K562 (cell line): Measurements from ENCODE around the gene MERTK. TPM values are rescaled to one million over a fixed set of nuclear protein-coding genes. Genes with fewer than 3 reads are reported as not detected.

Experiments used
- ATAC-seq: fragments of 200-7000 bp; cut with Tn5 transposase; 3 replicates; pipeline ENCODE4 v1.9.1; 2020; ENCODE audit warnings: moderate library complexity
- BruUV-seq: library from RNA; stranded (reverse); fragments of 400-500 nt; replicated peaks from 2 replicates; lab custom pipeline; 2021; lab: Mats Ljungman, UMichigan
- CTCF ChIA-PET: fragments of 300-600 bp; formaldehyde crosslinking; extraction: SDS; loops from one replicate; lab custom pipeline; 2021; ENCODE audit warnings: low intra/inter-chr PET ratio; lab: Yijun Ruan, JAX
- POLR2A ChIA-PET: fragments of 300-600, 350-650 bp; sonication (Branson Sonifier 250); formaldehyde crosslinking; extraction: SDS; loops from one replicate; lab custom pipeline; 2021; ENCODE audit warnings: antibody characterized with exemption, inconsistent platforms; lab: Yijun Ruan, JAX
- DNase-seq, 4 experiments: peaks; one replicate each; pipeline versions ENCODE4 v3.0.0 to v3.0.0-alpha.2; 2011 to 2018; ENCODE audit warnings: low spot score in 3 of 4, mixed read lengths in 3 of 4; ENCODE audit errors: extremely low read depth in 1 of 4
- FAIRE-seq: peaks from 2 replicates; lab custom pipeline; 2011; peaks lifted over from hg19 to GRCh38; lab: Jason Lieb, UNC
- H2AFZ ChIP-seq: 2 replicates; pipeline ENCODE4 v1.6.0; 2011; ENCODE audit warnings: low read depth, low read length, control low read depth, inconsistent platforms
- H3K27ac ChIP-seq: fragments of 200-600 bp; 3 replicates; pipeline ENCODE4 v1.8.0; 2011; ENCODE audit warnings: low read depth, mild to moderate bottlenecking, control low read depth, inconsistent platforms, low read length, moderate library complexity, mixed read lengths; ENCODE audit errors: extremely low read depth
- H3K27me3 ChIP-seq, 2 experiments: fragments of 300-600 bp in 1 of 2; 2 replicates in 1 of 2; 3 replicates in 1 of 2; pipeline versions ENCODE4 v1.6.0 to v1.8.0; 2011; ENCODE audit warnings: inconsistent platforms in 2 of 2, low read length in 2 of 2, mild to moderate bottlenecking in 1 of 2, mixed read lengths in 1 of 2, moderate library complexity in 1 of 2; ENCODE audit not compliant: control insufficient read depth in 2 of 2, insufficient read depth in 2 of 2
- H3K36me3 ChIP-seq: fragments of 300-600 bp; 3 replicates; pipeline ENCODE4 v1.8.0; 2011; ENCODE audit warnings: mild to moderate bottlenecking, low read length, inconsistent platforms; ENCODE audit not compliant: control insufficient read depth, insufficient read depth
- H3K4me1 ChIP-seq, 2 experiments: fragments of 200-600 bp in 1 of 2; replicated peaks in 1 of 2; 2 replicates in 1 of 2; 3 replicates in 1 of 2; pipeline versions ENCODE4 v1.5.1 to v1.8.0; 2011; ENCODE audit warnings: inconsistent platforms in 2 of 2, low read length in 2 of 2, mild to moderate bottlenecking in 1 of 2, mixed read lengths in 1 of 2, moderate library complexity in 1 of 2; ENCODE audit not compliant: control insufficient read depth in 2 of 2, insufficient read depth in 2 of 2
- H3K4me2 ChIP-seq: 2 replicates; pipeline ENCODE4 v1.6.1; 2011; ENCODE audit warnings: low read length, control low read depth, inconsistent platforms, mixed read lengths; ENCODE audit not compliant: insufficient read depth
- H3K4me3 ChIP-seq: fragments of 200-600 bp; sonication (generic), shearing (Covaris generic); 2 replicates; pipeline ENCODE4 v1.5.1; 2016; ENCODE audit warnings: control low read depth, inconsistent platforms
- H3K79me2 ChIP-seq: fragments of 200-600 bp; 3 replicates; pipeline ENCODE4 v1.8.0; 2011; ENCODE audit warnings: low read length, inconsistent platforms; ENCODE audit not compliant: control insufficient read depth, insufficient read depth
- H3K9ac ChIP-seq, 2 experiments: 2 replicates each; pipeline versions ENCODE4 v1.6.0 to v1.6.1; 2011; ENCODE audit warnings: low read depth in 2 of 2, low read length in 2 of 2, control low read depth in 1 of 2, inconsistent platforms in 1 of 2, mild to moderate bottlenecking in 1 of 2, mixed read lengths in 1 of 2; ENCODE audit not compliant: insufficient read depth in 1 of 2
- H3K9me1 ChIP-seq: one replicate; pipeline ENCODE4 v1.6.0; 2011; ENCODE audit warnings: inconsistent platforms, mild to moderate bottlenecking, low read length, moderate library complexity; ENCODE audit not compliant: control insufficient read depth, insufficient read depth
- H3K9me3 ChIP-seq: replicated peaks from 2 replicates; pipeline ENCODE4 v1.5.1; 2011; ENCODE audit warnings: low read depth, low read length, inconsistent platforms; ENCODE audit not compliant: control insufficient read depth, insufficient read depth
- H4K20me1 ChIP-seq: replicated peaks from 2 replicates; pipeline ENCODE4 v1.6.1; 2011; ENCODE audit warnings: low read length, inconsistent platforms, mixed read lengths; ENCODE audit not compliant: control insufficient read depth, insufficient read depth
- EP400 ChIP-seq: fragments of 450-650 bp; IDR thresholded peaks from 2 replicates; pipeline ENCODE4 v1.6.1; 2017; ENCODE audit warnings: antibody characterized with exemption, mild to moderate bottlenecking, moderate library complexity
- FOXA3 ChIP-seq, 2 experiments: fragments of 450-650 bp in 1 of 2; sonication (generic) in 1 of 2; formaldehyde crosslinking; IDR thresholded peaks in 1 of 2; conservative IDR thresholded peaks in 1 of 2; 2 replicates each; pipeline versions ENCODE4 v1.4.0 to v1.8.0; 2020 to 2022; ENCODE audit warnings: mild to moderate bottlenecking in 2 of 2, missing genetic modification reagents in 1 of 2
- HMG20B ChIP-seq: fragments of 250-450 bp; sonication (Bioruptor Pico); IDR thresholded peaks from 2 replicates; pipeline ENCODE4 v1.5.0; 2021; ENCODE audit warnings: mild to moderate bottlenecking
- HSF4 ChIP-seq: fragments of 250-450 bp; sonication (Bioruptor Pico); IDR thresholded peaks from 2 replicates; pipeline ENCODE4 v2.1.2; 2022; ENCODE audit warnings: mild to moderate bottlenecking, moderate library complexity, borderline replicate concordance
- ILF3 ChIP-seq: fragments of 450-650 bp; IDR thresholded peaks from 2 replicates; pipeline ENCODE4 v1.6.1; 2018; ENCODE audit warnings: antibody characterized with exemption, mild to moderate bottlenecking, moderate library complexity, borderline replicate concordance
- JUNB ChIP-seq: fragments of 450-650 bp; formaldehyde crosslinking; conservative IDR thresholded peaks from 2 replicates; pipeline ENCODE4 v1.4.0; 2020; ENCODE audit warnings: mild to moderate bottlenecking
- NFATC3 ChIP-seq: fragments of 450-650 bp; IDR thresholded peaks from 2 replicates; pipeline ENCODE4 v1.6.1; 2017; ENCODE audit warnings: mild to moderate bottlenecking
- PHB2 ChIP-seq: fragments of 450-650 bp; IDR thresholded peaks from 2 replicates; pipeline ENCODE4 v1.6.1; 2017; ENCODE audit warnings: low read depth
- RHOXF2B ChIP-seq: fragments of 250-450 bp; sonication (Bioruptor Pico); conservative IDR thresholded peaks from 2 replicates; pipeline ENCODE4 v1.5.1; 2021
- RNF2 ChIP-seq: sonication (generic); IDR thresholded peaks from 2 replicates; pipeline ENCODE4 v1.6.1; 2016
- SETDB1 ChIP-seq: IDR thresholded peaks from one replicate; pipeline ENCODE4 v1.6.1; 2012; ENCODE audit warnings: low read length, control low read depth, inconsistent platforms
- SMAD4 ChIP-seq: fragments of 250-450 bp; sonication (Bioruptor Pico); conservative IDR thresholded peaks from 2 replicates; pipeline ENCODE4 v1.8.0; 2021; ENCODE audit warnings: inconsistent platforms, mild to moderate bottlenecking, moderate library complexity
- SMARCA4 ChIP-seq: fragments of 450-650 bp; IDR thresholded peaks from 2 replicates; pipeline ENCODE4 v1.6.1; 2016
- U2AF2 ChIP-seq: fragments of 200-400 bp; formaldehyde crosslinking; optimal IDR thresholded peaks from 2 replicates; pipeline ENCODE3; 2017; ENCODE audit warnings: low read depth, mild to moderate bottlenecking, low read length
- ZC3H8 ChIP-seq: fragments of 450-650 bp; IDR thresholded peaks from 2 replicates; pipeline ENCODE4 v1.6.1; 2017
- ZNF232 ChIP-seq: sonication (generic); formaldehyde crosslinking; IDR thresholded peaks from 2 replicates; pipeline ENCODE4 v1.8.0; 2022; ENCODE audit warnings: mild to moderate bottlenecking, missing genetic modification reagents
- ZNF239 ChIP-seq: fragments of 250-450 bp; sonication (Bioruptor Pico); IDR thresholded peaks from 2 replicates; pipeline ENCODE4 v1.4.0; 2020; ENCODE audit warnings: mild to moderate bottlenecking
- ZNF695 ChIP-seq: fragments of 450-650 bp; formaldehyde crosslinking; IDR thresholded peaks from 2 replicates; pipeline ENCODE4 v1.4.0; 2020; ENCODE audit warnings: mild to moderate bottlenecking, moderate library complexity
- WGBS: fragments of 100-300 bp; shearing (Covaris generic); methylation state at CpG from one replicate; pipeline ENCODE4 v1.1.6; 2016; ENCODE audit warnings: low coverage, mixed read lengths; ENCODE audit not compliant: insufficient coverage; ENCODE audit errors: missing lambda C conversion rate; 5-methylcytosine and 5-hydroxymethylcytosine counted together
- in situ Hi-C: fragments of 300-500 bp; cut with MboI; formaldehyde crosslinking; loops from 4 replicates; pipeline ENCODE4 v1.15.0; 2018; ENCODE audit warnings: inconsistent platforms, mixed read lengths
- intact Hi-C: fragments of 100-400 bp; cut with micrococcal nuclease; formaldehyde crosslinking; loops from 2 replicates; pipeline ENCODE4 v1.14.2; 2022
- polyA plus RNA-seq, 8 experiments: library from polyadenylated mRNA; depleted of rRNA in 4 of 8; stranded (reverse) in 5 of 8; unstranded in 3 of 8; fragments of >200 nt; fragmentation: Nextera tagmentation in 2 of 8; fragmentation: Illumina TruSeq in 1 of 8; extraction: Ambion mirVana in 2 of 8; extraction: Trizol in 1 of 8; gene quantifications; 2 replicates each; pipeline versions ENCODE4 v1.2.1 to v1.2.3, GENCODE V29; 2011 to 2014; ENCODE audit warnings: inconsistent platforms in 1 of 8, missing spikeins in 1 of 8
- total RNA-seq, 7 experiments: library from RNA; depleted of rRNA in 6 of 7; stranded (reverse); fragments of >200 nt in 6 of 7; fragmentation: Illumina TruSeq in 2 of 7; extraction: Trizol in 2 of 7; gene quantifications; 2 replicates each; pipeline versions ENCODE4 v1.2.1 to v1.2.3, GENCODE V29; 2011 to 2021; ENCODE audit warnings: low replicate concordance in 1 of 7
- TF ChIP-seq, protein P1 (sequence below): sonication (generic); formaldehyde crosslinking; IDR thresholded peaks from 2 replicates; pipeline ENCODE4 v1.8.0; 2023; ENCODE audit warnings: mild to moderate bottlenecking, missing genetic modification reagents
- TF ChIP-seq, protein P2 (sequence below): fragments of 450-650 bp; formaldehyde crosslinking; conservative IDR thresholded peaks from 2 replicates; pipeline ENCODE4 v1.4.0; 2022; ENCODE audit warnings: mild to moderate bottlenecking, missing genetic modification characterization

MERTK gene
- total and polyA plus RNA-seq, 9 of the 15 experiments (the other 6 are each of a cell fraction or from before 2014, with no cell fraction given) = 0.23 to 1.6 (median 0.74) TPM

DNA sequence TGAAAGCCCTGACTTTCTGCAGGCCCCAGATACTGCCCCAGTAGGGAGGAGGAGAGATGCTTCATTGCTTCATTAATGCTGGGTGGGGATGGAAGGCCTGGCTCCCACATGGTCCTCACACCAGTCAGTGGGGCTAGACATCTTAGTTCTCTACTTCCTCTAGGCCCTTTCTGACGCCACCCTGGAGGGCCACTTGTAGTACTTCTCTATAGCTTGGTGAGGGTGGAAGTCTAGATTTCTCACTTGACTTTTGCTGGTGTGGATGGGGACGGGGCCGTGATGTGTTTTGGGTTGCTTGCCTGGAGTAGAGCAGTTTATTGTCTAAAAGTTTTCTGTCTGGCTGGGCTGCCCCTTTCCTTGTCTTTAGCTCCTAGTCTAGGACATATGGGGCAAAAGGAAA is 18.7 kb downstream of the MERTK start (continued):
- TF ChIP-seq, protein P1, sequence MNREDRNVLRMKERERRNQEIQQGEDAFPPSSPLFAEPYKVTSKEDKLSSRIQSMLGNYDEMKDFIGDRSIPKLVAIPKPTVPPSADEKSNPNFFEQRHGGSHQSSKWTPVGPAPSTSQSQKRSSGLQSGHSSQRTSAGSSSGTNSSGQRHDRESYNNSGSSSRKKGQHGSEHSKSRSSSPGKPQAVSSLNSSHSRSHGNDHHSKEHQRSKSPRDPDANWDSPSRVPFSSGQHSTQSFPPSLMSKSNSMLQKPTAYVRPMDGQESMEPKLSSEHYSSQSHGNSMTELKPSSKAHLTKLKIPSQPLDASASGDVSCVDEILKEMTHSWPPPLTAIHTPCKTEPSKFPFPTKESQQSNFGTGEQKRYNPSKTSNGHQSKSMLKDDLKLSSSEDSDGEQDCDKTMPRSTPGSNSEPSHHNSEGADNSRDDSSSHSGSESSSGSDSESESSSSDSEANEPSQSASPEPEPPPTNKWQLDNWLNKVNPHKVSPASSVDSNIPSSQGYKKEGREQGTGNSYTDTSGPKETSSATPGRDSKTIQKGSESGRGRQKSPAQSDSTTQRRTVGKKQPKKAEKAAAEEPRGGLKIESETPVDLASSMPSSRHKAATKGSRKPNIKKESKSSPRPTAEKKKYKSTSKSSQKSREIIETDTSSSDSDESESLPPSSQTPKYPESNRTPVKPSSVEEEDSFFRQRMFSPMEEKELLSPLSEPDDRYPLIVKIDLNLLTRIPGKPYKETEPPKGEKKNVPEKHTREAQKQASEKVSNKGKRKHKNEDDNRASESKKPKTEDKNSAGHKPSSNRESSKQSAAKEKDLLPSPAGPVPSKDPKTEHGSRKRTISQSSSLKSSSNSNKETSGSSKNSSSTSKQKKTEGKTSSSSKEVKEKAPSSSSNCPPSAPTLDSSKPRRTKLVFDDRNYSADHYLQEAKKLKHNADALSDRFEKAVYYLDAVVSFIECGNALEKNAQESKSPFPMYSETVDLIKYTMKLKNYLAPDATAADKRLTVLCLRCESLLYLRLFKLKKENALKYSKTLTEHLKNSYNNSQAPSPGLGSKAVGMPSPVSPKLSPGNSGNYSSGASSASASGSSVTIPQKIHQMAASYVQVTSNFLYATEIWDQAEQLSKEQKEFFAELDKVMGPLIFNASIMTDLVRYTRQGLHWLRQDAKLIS = no peak

DNA sequence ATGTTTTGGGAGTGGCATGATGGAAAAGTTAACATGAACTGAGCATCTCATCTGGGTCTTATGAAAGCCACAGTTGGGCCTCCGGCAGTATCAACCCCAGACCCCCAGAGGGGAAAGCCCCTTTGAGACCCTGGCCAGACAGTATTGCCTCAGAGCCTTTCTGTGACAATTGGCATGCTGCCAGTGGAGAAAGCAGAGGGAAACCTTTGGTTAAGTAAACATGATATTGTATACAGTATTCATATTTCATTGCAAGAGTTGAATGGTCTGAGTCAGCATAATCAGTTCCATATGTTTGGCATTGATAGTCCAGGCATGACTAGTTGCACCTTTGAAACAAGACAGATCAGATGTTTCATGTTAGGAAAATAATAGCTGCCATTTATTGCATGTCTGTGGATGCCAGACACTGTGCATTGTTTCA is 20.0 kb downstream of the MERTK start:
- Histone ChIP-seq H3K9me1 (no peaks in the 10 kb centered on the region), H3K79me2 (no peaks in the 10 kb centered on the region), H3K36me3 (no peaks in the 10 kb centered on the region), H3K9ac (no peak overlapping the region), H3K4me2 (peak overlapping the region; percentile 36; the same call in 1 of the 2 replicates), H2AFZ (no peak overlapping the region), H3K27ac (no peak overlapping the region), H4K20me1 (no peaks in the 10 kb centered on the region), H3K27me3 (no peaks in the 10 kb centered on the region; a peak in 1 of 5 replicates), H3K9me3 (no peaks in the 10 kb centered on the region), H3K4me3 (no peak overlapping the region), H3K4me1 (peaks cover 8 to 16% of the 10 kb centered on the region in 2 experiments; a peak in 4 of 5 replicates)
- ATAC-seq (peak; percentile 72), FAIRE-seq (peak; percentile 40), DNase-seq (peak; percentile 36 to 71 (median 46))
- intact Hi-C loops (no loop called here), in situ Hi-C loops (no loop called here)
- POLR2A ChIA-PET = interaction anchor here (0.6 to 1.4 kb wide), 4 partner anchors 9 to 1141 kb away, joined by 3 to 5 read pairs (median 4); partner anchors contain the start of gene IL36RN
- no TSS peak for BruUV-seq
- CTCF ChIA-PET = no interaction called here
- 41% methylated on average over 1 of the region's 1 CpG for WGBS
- TF ChIP-seq ZNF239 (no peak), RNF2 (no peak), HMG20B (CRISPR knock-in tag) (no peak), PHB2 (no peak), SMAD4 (CRISPR knock-in tag) (peak; percentile 30; the same call in 1 of the 2 replicates), U2AF2 (no peak), ZNF695 (CRISPR knock-in tag) (no peak), ILF3 (no peak), NFATC3 (no peak), ZNF232 (no peak), EP400 (peak; percentile 27; the same call in 1 of the 2 replicates), HSF4 (CRISPR knock-in tag) (no peak), SETDB1 (no peak), JUNB (CRISPR knock-in tag) (no peak), RHOXF2B (CRISPR knock-in tag) (no peak), SMARCA4 (peak; percentile 86), FOXA3 (CRISPR knock-in tag; conservative IDR thresholded peaks at IDR 0.05 in 1 of 2, IDR thresholded peaks at IDR 0.05 in 1 of 2) (peak; percentile 92 to 98), ZC3H8 (no peak)
- TF ChIP-seq, protein P2, sequence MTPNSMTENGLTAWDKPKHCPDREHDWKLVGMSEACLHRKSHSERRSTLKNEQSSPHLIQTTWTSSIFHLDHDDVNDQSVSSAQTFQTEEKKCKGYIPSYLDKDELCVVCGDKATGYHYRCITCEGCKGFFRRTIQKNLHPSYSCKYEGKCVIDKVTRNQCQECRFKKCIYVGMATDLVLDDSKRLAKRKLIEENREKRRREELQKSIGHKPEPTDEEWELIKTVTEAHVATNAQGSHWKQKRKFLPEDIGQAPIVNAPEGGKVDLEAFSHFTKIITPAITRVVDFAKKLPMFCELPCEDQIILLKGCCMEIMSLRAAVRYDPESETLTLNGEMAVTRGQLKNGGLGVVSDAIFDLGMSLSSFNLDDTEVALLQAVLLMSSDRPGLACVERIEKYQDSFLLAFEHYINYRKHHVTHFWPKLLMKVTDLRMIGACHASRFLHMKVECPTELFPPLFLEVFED (CRISPR knock-in tag) = no peak
